Esophagus squamous epithelium (tissue), 5 donors: ENCODE measurements around the gene CYB561A3. TPM values are rescaled to one million over a fixed set of nuclear protein-coding genes. Genes with fewer than 3 reads are reported as not detected.

Experiments
- DNase-seq: peaks from one replicate; lab custom pipeline; 2025; lab: John Stamatoyannopoulos, UW
- H3K27ac ChIP-seq, 4 donors: fragments of 200-600 bp; sonication (generic); one replicate each; pipeline ENCODE4 v1.5.1; 2016 to 2019; ENCODE audit warnings: mild to moderate bottlenecking in 1 of 4
- H3K27me3 ChIP-seq, 4 donors: fragments of 200-600 bp; sonication (generic); 1 replicate in 3 of 4; 2 replicates in 1 of 4; pipeline versions ENCODE4 v1.5.1 to v1.6.0; 2017 to 2021; ENCODE audit warnings: antibody characterized with exemption in 1 of 4
- H3K36me3 ChIP-seq, 3 donors: fragments of 200-600 bp; sonication (generic); one replicate each; pipeline ENCODE4 v1.5.1; 2016 to 2019
- H3K4me1 ChIP-seq, 3 donors: fragments of 200-600 bp; sonication (generic); one replicate each; pipeline ENCODE4 v1.5.1; 2017 to 2019
- H3K4me3 ChIP-seq, 4 donors: fragments of 200-600 bp; sonication (generic); 1 replicate in 3 of 4; 2 replicates in 1 of 4; pipeline ENCODE4 v1.5.1; 2016 to 2019; ENCODE audit warnings: mild to moderate bottlenecking in 2 of 4, moderate library complexity in 1 of 4
- H3K9me3 ChIP-seq, 3 donors: fragments of 200-600 bp; sonication (generic); one replicate each; pipeline ENCODE4 v1.5.1; 2016 to 2019
- POLR2A ChIP-seq, 4 donors: fragments of 450-650 bp; IDR thresholded peaks; one replicate each; pipeline ENCODE4 v1.6.1; 2017; ENCODE audit warnings: antibody characterized with exemption in 4 of 4, mild to moderate bottlenecking in 4 of 4, moderate library complexity in 3 of 4
- WGBS, 2 donors: methylation state at CpG; one replicate each; pipeline ENCODE4 v1.1.5; 2018; 5-methylcytosine and 5-hydroxymethylcytosine counted together
- intact Hi-C: fragments of 100-400 bp; cut with DNase I; formaldehyde crosslinking; loops from one replicate; pipeline ENCODE4 v1.15.0; 2022
- total RNA-seq, 4 donors: library from RNA; depleted of rRNA; stranded (reverse); fragments of >200 nt; gene quantifications; one replicate each; pipeline ENCODE4 v1.1.0, GENCODE V29; 2016
- TF ChIP-seq, protein P1 (sequence below), 6 experiments: fragments of 450-650 bp in 4 of 6; fragments of 200-600 bp in 2 of 6; sonication (generic) in 2 of 6; IDR thresholded peaks; one replicate each; pipeline ENCODE4 v1.5.1; 2016 to 2019; ENCODE audit warnings: antibody characterized with exemption in 6 of 6, mild to moderate bottlenecking in 4 of 6, moderate library complexity in 4 of 6
- donor health status: DM: yes; HTN: yes; CAD: no.

The CYB561A3 gene
- total RNA-seq, 4 donors from 2014 or later = 23.9 to 44.3 (median 27.9) TPM

- Histone ChIP-seq H3K27ac (peak overlapping the region in 1 of 4 donors; percentile 22), H3K4me3 (no peak overlapping the region), H3K9me3 (no peaks in the 10 kb centered on the region), H3K36me3 (peaks cover 18 to 97% (median 42%) of the 10 kb centered on the region in 3 donors), H3K27me3 (no peaks in the 10 kb centered on the region), H3K4me1 (no peaks in the 10 kb centered on the region)
- intact Hi-C loops = no loop called here
- DNase-seq = no peak
- WGBS, 2 donors = 64 to 71% methylated on average over 4 to 5 of the region's 5 CpGs
- TF ChIP-seq, protein P1, sequence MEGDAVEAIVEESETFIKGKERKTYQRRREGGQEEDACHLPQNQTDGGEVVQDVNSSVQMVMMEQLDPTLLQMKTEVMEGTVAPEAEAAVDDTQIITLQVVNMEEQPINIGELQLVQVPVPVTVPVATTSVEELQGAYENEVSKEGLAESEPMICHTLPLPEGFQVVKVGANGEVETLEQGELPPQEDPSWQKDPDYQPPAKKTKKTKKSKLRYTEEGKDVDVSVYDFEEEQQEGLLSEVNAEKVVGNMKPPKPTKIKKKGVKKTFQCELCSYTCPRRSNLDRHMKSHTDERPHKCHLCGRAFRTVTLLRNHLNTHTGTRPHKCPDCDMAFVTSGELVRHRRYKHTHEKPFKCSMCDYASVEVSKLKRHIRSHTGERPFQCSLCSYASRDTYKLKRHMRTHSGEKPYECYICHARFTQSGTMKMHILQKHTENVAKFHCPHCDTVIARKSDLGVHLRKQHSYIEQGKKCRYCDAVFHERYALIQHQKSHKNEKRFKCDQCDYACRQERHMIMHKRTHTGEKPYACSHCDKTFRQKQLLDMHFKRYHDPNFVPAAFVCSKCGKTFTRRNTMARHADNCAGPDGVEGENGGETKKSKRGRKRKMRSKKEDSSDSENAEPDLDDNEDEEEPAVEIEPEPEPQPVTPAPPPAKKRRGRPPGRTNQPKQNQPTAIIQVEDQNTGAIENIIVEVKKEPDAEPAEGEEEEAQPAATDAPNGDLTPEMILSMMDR (IDR thresholded peaks at IDR 0.05) = no peak
- TF ChIP-seq POLR2A (IDR thresholded peaks at IDR 0.05) = no peak
Measured at GRCh38 chr11:61404103-61404502, 42.4 kb upstream of the CYB561A3 start.

DNA sequence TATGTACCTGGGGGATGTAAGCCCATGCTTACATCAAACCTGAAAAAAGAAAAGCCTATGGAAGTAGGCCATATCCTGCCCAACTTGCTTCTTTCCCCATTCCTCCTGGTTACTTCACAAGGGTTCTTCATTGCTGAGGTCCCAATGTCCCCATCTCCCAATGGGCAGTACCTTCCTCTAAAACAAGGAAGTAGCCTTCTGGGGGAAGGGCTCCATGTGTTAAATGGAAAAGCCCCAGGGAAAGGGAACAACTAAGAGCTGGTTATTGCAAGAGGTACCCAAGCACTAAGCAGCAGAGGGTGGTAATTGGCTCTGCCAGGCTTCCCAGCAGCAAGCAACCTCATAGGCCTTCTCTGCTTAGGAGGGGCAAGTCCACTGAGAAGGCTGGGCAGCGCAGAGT is 42.0 kb upstream of the CYB561A3 start:
- DNase-seq = no peak
- Histone ChIP-seq H3K9me3 (no peaks in the 10 kb centered on the region), H3K4me3 (no peak overlapping the region), H3K27me3 (no peaks in the 10 kb centered on the region), H3K36me3 (peaks cover 13 to 97% (median 42%) of the 10 kb centered on the region in 3 donors), H3K4me1 (no peaks in the 10 kb centered on the region), H3K27ac (peak overlapping the region in 1 of 4 donors; percentile 22)
- no peak for TF ChIP-seq POLR2A (IDR thresholded peaks at IDR 0.05)
- TF ChIP-seq, protein P1 (IDR thresholded peaks at IDR 0.05) = no peak
- intact Hi-C loops = no loop called here
- WGBS, 2 donors = 100% methylated on average over 1 of the region's 1 CpG

DNA sequence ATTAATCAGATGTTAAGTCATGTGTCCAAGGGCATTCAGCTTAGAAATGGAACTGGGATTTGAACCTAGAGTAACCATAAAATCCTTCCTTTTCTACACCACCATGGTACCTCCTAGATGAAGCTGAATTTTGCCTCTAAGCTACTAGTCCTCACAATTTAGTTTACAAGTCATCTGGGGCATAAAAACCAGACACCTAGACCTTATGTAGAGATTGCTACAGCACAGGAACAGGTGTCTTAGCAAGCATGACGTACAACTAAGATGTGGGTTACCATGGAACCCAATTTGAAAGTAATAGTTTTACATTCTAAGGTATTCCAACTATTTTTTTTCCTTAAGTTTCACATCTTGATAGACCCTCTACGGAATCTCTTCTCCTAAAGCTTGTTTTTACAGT is 39.9 kb upstream of the CYB561A3 start:
- Histone ChIP-seq H3K27ac (no peak overlapping the region), H3K36me3 (peaks cover under 1 to 97% (median 39%) of the 10 kb centered on the region in 3 donors), H3K9me3 (no peaks in the 10 kb centered on the region), H3K4me3 (no peak overlapping the region), H3K27me3 (no peaks in the 10 kb centered on the region), H3K4me1 (no peaks in the 10 kb centered on the region)
- intact Hi-C loops = no loop called here
- TF ChIP-seq, protein P1 (IDR thresholded peaks at IDR 0.05) = no peak
- no peak for TF ChIP-seq POLR2A (IDR thresholded peaks at IDR 0.05)
- DNase-seq = no peak
- 89 to 97% methylated on average over 2 of the region's 2 CpGs for WGBS, 2 donors

DNA sequence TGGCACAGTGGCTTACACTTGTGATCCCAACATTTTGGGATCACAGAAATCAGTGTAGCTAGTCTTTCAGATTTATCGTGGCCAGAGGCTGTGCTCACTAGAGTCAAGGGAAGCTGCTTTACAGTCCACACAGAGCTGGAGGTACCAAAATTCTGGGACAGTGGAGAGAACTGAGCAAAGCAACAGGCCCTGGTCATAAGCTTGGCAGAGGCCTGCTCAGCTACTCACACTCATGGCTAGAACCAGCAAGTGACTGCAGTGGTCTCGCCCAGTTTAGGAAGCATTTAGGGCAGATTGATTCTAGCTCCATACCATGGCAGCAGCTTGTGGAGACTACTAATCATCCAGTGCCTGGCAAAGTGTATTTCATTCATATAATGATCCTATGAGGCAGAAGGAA is 39.5 kb upstream of the CYB561A3 start:
- no peak for DNase-seq
- Histone ChIP-seq H3K9me3 (no peaks in the 10 kb centered on the region), H3K27ac (no peak overlapping the region), H3K4me1 (no peaks in the 10 kb centered on the region), H3K36me3 (peaks cover 0 to 97% (median 38%) of the 10 kb centered on the region in 3 donors), H3K27me3 (no peaks in the 10 kb centered on the region), H3K4me3 (no peak overlapping the region)
- TF ChIP-seq, protein P1 (IDR thresholded peaks at IDR 0.05) = no peak
- no peak for TF ChIP-seq POLR2A (IDR thresholded peaks at IDR 0.05)
- intact Hi-C loops = no loop called here
- 89 to 100% methylated on average over 2 of the region's 2 CpGs for WGBS, 2 donors

DNA sequence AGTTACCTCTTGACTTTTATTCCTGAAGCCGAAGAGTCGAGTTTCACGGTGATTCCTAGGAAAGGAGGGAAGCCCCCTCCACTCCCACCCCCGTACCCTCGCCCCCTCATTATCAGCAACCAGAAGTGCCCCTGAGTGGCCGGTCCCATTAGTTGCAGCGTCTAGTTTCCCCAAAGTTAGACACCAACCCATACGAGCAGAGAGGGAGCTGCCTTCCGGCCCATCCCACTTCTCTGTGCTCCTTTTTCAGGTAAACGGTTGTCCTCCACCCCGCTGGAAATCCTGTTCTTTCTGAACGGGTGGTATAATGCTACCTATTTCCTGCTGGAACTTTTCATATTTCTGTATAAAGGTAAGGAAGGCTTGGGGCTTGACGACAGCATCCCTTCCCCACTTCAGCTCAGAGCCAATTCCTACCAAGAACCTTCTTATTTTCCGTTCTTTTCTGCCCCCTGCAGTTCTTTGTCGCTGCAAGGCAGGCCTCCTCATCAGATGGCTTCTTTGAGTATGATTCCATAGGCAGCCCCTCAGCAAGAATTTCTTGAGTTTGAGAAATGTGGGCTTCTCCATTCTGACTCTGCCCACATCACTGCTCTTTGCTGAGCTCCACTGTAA is 31.4 kb upstream of the CYB561A3 start:
- WGBS, 2 donors = 2 to 3% methylated on average over 12 to 13 of the region's 15 CpGs
- intact Hi-C loops = no loop called here
- DNase-seq = no peak
- H3K36me3 ChIP-seq = peaks cover 0 to 40% (median 3%) of the 10 kb centered on the region in 3 donors
- H3K27ac ChIP-seq = peak overlapping the region; percentile 79 to 88 (median 86)
- H3K27me3 ChIP-seq = no peaks in the 10 kb centered on the region
- H3K9me3 ChIP-seq = no peaks in the 10 kb centered on the region
- peak overlapping the region; percentile 54 to 93 (median 80) for H3K4me3 ChIP-seq
- no peak for TF ChIP-seq POLR2A (IDR thresholded peaks at IDR 0.05)
- H3K4me1 ChIP-seq = peaks cover 15 to 49% (median 19%) of the 10 kb centered on the region in 3 donors
